SK-N-SH treated with all-trans-retinoic acid at 6 μM for 48 hours (cell line): ENCODE results near the gene PKD1.

Experiments used
- ATAC-seq: fragments of 200-7000 bp; cut with Tn5 transposase; 3 replicates; pipeline ENCODE4 v1.9.1; 2020; ENCODE audit warnings: mild to moderate bottlenecking, moderate library complexity
- ARNTL ChIP-seq: fragments of 450-650 bp; formaldehyde crosslinking; IDR thresholded peaks from 2 replicates; pipeline ENCODE4 v1.5.0; 2020; ENCODE audit warnings: low read depth, mild to moderate bottlenecking, moderate library complexity, borderline replicate concordance
- BACH2 ChIP-seq: fragments of 250-450 bp; sonication (Bioruptor Pico); IDR thresholded peaks from 2 replicates; pipeline ENCODE4 v1.9.0; 2021; ENCODE audit warnings: mild to moderate bottlenecking, borderline replicate concordance
- CREB5 ChIP-seq: fragments of 250-450 bp; sonication (Bioruptor Pico); IDR thresholded peaks from 2 replicates; pipeline ENCODE4 v1.5.1; 2020; ENCODE audit warnings: low read depth, mild to moderate bottlenecking, moderate library complexity
- CSDC2 ChIP-seq: fragments of 250-450 bp; sonication (Bioruptor Pico); IDR thresholded peaks from 2 replicates; pipeline ENCODE4 v1.5.0; 2020; ENCODE audit warnings: mild to moderate bottlenecking, moderate library complexity
- CSRNP3 ChIP-seq: fragments of 250-450 bp; sonication (Bioruptor Pico); IDR thresholded peaks from 2 replicates; pipeline ENCODE4 v1.5.1; 2021; ENCODE audit warnings: mild to moderate bottlenecking, moderate library complexity
- ESRRG ChIP-seq: fragments of 250-450 bp; sonication (Bioruptor Pico); IDR thresholded peaks from 2 replicates; pipeline ENCODE4 v1.6.1; 2021; ENCODE audit warnings: mild to moderate bottlenecking
- GLIS3 ChIP-seq: fragments of 250-450 bp; sonication (Bioruptor Pico); IDR thresholded peaks from 2 replicates; pipeline ENCODE4 v1.5.0; 2020; ENCODE audit warnings: mild to moderate bottlenecking, moderate library complexity
- ISL1 ChIP-seq: fragments of 250-450 bp; sonication (Bioruptor Pico); IDR thresholded peaks from 2 replicates; pipeline ENCODE4 v2.1.2; 2022; ENCODE audit warnings: mild to moderate bottlenecking, moderate library complexity
- OSR1 ChIP-seq: fragments of 250-450 bp; sonication (Bioruptor Pico); IDR thresholded peaks from 2 replicates; pipeline ENCODE4 v1.8.0; 2022; ENCODE audit warnings: moderate library complexity, mild to moderate bottlenecking, inconsistent platforms
- POU6F1 ChIP-seq: fragments of 250-450 bp; sonication (Bioruptor Pico); IDR thresholded peaks from 2 replicates; pipeline ENCODE4 v1.8.0; 2021; ENCODE audit warnings: low read depth, mild to moderate bottlenecking, moderate library complexity, borderline replicate concordance
- PPARA ChIP-seq: fragments of 250-450 bp; sonication (Bioruptor Pico); IDR thresholded peaks from 2 replicates; pipeline ENCODE4 v1.5.0; 2020; ENCODE audit warnings: mild to moderate bottlenecking, borderline replicate concordance
- SNAI2 ChIP-seq: fragments of 250-450 bp; sonication (Bioruptor Pico); IDR thresholded peaks from 2 replicates; pipeline ENCODE4 v1.5.0; 2020; ENCODE audit warnings: mild to moderate bottlenecking, moderate library complexity
- TCF4 ChIP-seq: fragments of 250-450 bp; sonication (Bioruptor Pico); IDR thresholded peaks from 2 replicates; pipeline ENCODE4 v1.8.0; 2021; ENCODE audit warnings: mild to moderate bottlenecking, moderate library complexity, borderline replicate concordance
- TOX ChIP-seq: fragments of 250-450 bp; sonication (Bioruptor Pico); IDR thresholded peaks from 2 replicates; pipeline ENCODE4 v1.8.0; 2021; ENCODE audit warnings: mild to moderate bottlenecking, moderate library complexity, borderline replicate concordance
- ZC3H10 ChIP-seq: fragments of 250-450 bp; sonication (Bioruptor Pico); IDR thresholded peaks from 2 replicates; pipeline ENCODE4 v1.5.1; 2021; ENCODE audit warnings: mild to moderate bottlenecking, moderate library complexity
- ZFP3 ChIP-seq: fragments of 250-450 bp; sonication (Bioruptor Pico); IDR thresholded peaks from 2 replicates; pipeline ENCODE4 v1.5.0; 2020; ENCODE audit warnings: mild to moderate bottlenecking, moderate library complexity
- ZFP30 ChIP-seq: fragments of 450-650 bp; formaldehyde crosslinking; IDR thresholded peaks from 2 replicates; pipeline ENCODE4 v1.5.0; 2022; ENCODE audit warnings: mild to moderate bottlenecking, moderate library complexity
- ZNF565 ChIP-seq: fragments of 450-650 bp; formaldehyde crosslinking; conservative IDR thresholded peaks from 2 replicates; pipeline ENCODE4 v1.5.0; 2020; ENCODE audit warnings: low read depth, mild to moderate bottlenecking, moderate library complexity
- ZNF70 ChIP-seq: fragments of 450-650 bp; formaldehyde crosslinking; IDR thresholded peaks from 2 replicates; pipeline ENCODE4 v1.5.0; 2020; ENCODE audit warnings: mild to moderate bottlenecking, moderate library complexity
- ZNF8 ChIP-seq: fragments of 450-650 bp; formaldehyde crosslinking; IDR thresholded peaks from 2 replicates; pipeline ENCODE4 v1.5.0; 2020; ENCODE audit warnings: mild to moderate bottlenecking, moderate library complexity

Gene PKD1

GRCh38 chr16:2046893-2047329 is 88.8 kb downstream of the PKD1 start (continued):
- no peak for TF ChIP-seq POU6F1 (CRISPR knock-in tag)
- TF ChIP-seq, all 23 proteins: peak for 0

GRCh38 chr16:2045965-2046892 is 89.5 kb downstream of the PKD1 start:
- ATAC-seq: no peak
- TF ChIP-seq ZNF70 (CRISPR knock-in tag) (no peak), ZC3H10 (no peak), SNAI2 (no peak), PPARA (CRISPR knock-in tag) (no peak), GLIS3 (no peak), POU6F1 (CRISPR knock-in tag) (no peak), ESRRG (no peak)

- ATAC-seq: no peak
- TF ChIP-seq GLIS3: no peak
- no peak for TF ChIP-seq ZFP30 (CRISPR knock-in tag)
- no peak for TF ChIP-seq ZNF8 (CRISPR knock-in tag)
- no peak for TF ChIP-seq ESRRG
- TF ChIP-seq ZFP3 (CRISPR knock-in tag): no peak
- no peak for TF ChIP-seq ISL1 (CRISPR knock-in tag)
- no peak for TF ChIP-seq ZC3H10
- TF ChIP-seq SNAI2: no peak
- TF ChIP-seq CSRNP3 (CRISPR knock-in tag): no peak
- TF ChIP-seq POU6F1 (CRISPR knock-in tag): no peak
- TF ChIP-seq OSR1 (CRISPR knock-in tag): no peak
- no peak for TF ChIP-seq TOX (CRISPR knock-in tag)
- no peak for TF ChIP-seq ZNF565 (CRISPR knock-in tag)
- TF ChIP-seq CREB5 (CRISPR knock-in tag): no peak
- no peak for TF ChIP-seq ARNTL (CRISPR knock-in tag)
- TF ChIP-seq TCF4: no peak
- TF ChIP-seq, all 23 proteins: peak for 0
These were observed 91.2 kb downstream of the PKD1 start for GRCh38 chr16:2044541-2044940.

GRCh38 chr16:2043667-2044451 is 91.8 kb downstream of the PKD1 start:
- no peak for ATAC-seq
- TF ChIP-seq ZC3H10 (no peak), ISL1 (CRISPR knock-in tag) (no peak), ZNF8 (CRISPR knock-in tag) (no peak), PPARA (CRISPR knock-in tag) (no peak), OSR1 (CRISPR knock-in tag) (no peak), POU6F1 (CRISPR knock-in tag) (no peak), ZNF565 (CRISPR knock-in tag) (no peak), CSDC2 (CRISPR knock-in tag) (no peak), BACH2 (no peak), ARNTL (CRISPR knock-in tag) (no peak), ZNF70 (CRISPR knock-in tag) (no peak), CREB5 (CRISPR knock-in tag) (no peak), ZFP3 (CRISPR knock-in tag) (no peak), TCF4 (no peak), ESRRG (no peak), TOX (CRISPR knock-in tag) (no peak), GLIS3 (no peak)
